Activated T-cell treated with anti-CD3 and anti-CD28 coated beads, Interleukin-2, amount 50 U/mL, for 4 hours (primary cell): ENCODE results near the gene TFB2M. TPM values are rescaled to one million over a fixed set of nuclear protein-coding genes. Genes with fewer than 3 reads are reported as not detected.
"Not testable (repeated sequence)": the region's sequence is repeated elsewhere in the genome, so short reads cannot be mapped to it uniquely, and the experiment has no call there.

Experiments used
- ATAC-seq, 2 donors: fragments of 200-7000 bp; cut with Tn5 transposase; one replicate each; pipeline ENCODE4 v1.10.0; 2021
- DNase-seq: peaks from one replicate; pipeline ENCODE4 v3.0.0-alpha.2; 2020
- H3K27me3 Mint-ChIP-seq: one replicate; pipeline ENCODE4 v1.8.0; 2021; ENCODE audit warnings: low read depth, mixed read lengths
- H3K36me3 Mint-ChIP-seq: one replicate; pipeline ENCODE4 v1.8.0; 2022; ENCODE audit warnings: mixed read lengths; ENCODE audit not compliant: insufficient read depth
- H3K4me1 Mint-ChIP-seq: one replicate; pipeline ENCODE4 v1.8.0; 2021; ENCODE audit warnings: low read depth, mixed read lengths
- H3K4me3 Mint-ChIP-seq: one replicate; pipeline ENCODE4 v1.8.0; 2021; ENCODE audit warnings: mild to moderate bottlenecking, moderate library complexity, mixed read lengths
- H3K9me3 Mint-ChIP-seq: one replicate; pipeline ENCODE4 v1.8.0; 2021; ENCODE audit warnings: mixed read lengths
- total RNA-seq, 3 donors: library from RNA; stranded (reverse); gene quantifications; one replicate each; pipeline ENCODE4 v1.2.1, GENCODE V29; 2021

The TFB2M gene
- 10 to 100 TPM; 41.7 to 45.8 (median 42.8) TPM for total RNA-seq

- Mint-ChIP-seq H3K9me3 (no peaks in the 10 kb centered on the region), H3K4me3 (peak within 1 kb of the TSS; percentile 99), H3K27me3 (no peaks in the 10 kb centered on the region), H3K36me3 (peaks cover 4% of the 10 kb centered on the region), H3K4me1 (peaks cover 50% of the 10 kb centered on the region)
- DNase-seq (peak; percentile 82), ATAC-seq (peak; percentile 85 to 91)
Measured at GRCh38 chr1:246566128-246566812, at the start of gene TFB2M, which contains the start of gene CNST. TFB2M (minus strand) TSS chr1:246566261; CDS start chr1:246566138, 123 bp downstream. CNST (plus strand) TSS chr1:246566456; CDS start chr1:246591563, 25,107 bp downstream.

- no peak overlapping the region for H3K4me3 Mint-ChIP-seq
- peaks cover 19% of the 10 kb centered on the region for H3K36me3 Mint-ChIP-seq
- no peaks in the 10 kb centered on the region for H3K27me3 Mint-ChIP-seq
- no peaks in the 10 kb centered on the region for H3K9me3 Mint-ChIP-seq
- DNase-seq (no peak), ATAC-seq (no peak)
- peaks cover 55% of the 10 kb centered on the region for H3K4me1 Mint-ChIP-seq
Measured at GRCh38 chr1:246613096-246613758, 47.2 kb upstream of the TFB2M start.

- Mint-ChIP-seq H3K27me3 (no peaks in the 10 kb centered on the region), H3K9me3 (no peaks in the 10 kb centered on the region), H3K4me1 (peaks cover 53% of the 10 kb centered on the region), H3K4me3 (no peak overlapping the region), H3K36me3 (peaks cover 14% of the 10 kb centered on the region)
- DNase-seq (no peak), ATAC-seq (no peak)
Measured at GRCh38 chr1:246609632-246610031, 43.6 kb upstream of the TFB2M start.

GRCh38 chr1:246608616-246609376 is 42.7 kb upstream of the TFB2M start:
- peak; percentile 19 for DNase-seq
- Mint-ChIP-seq H3K36me3 (peaks cover 12% of the 10 kb centered on the region), H3K4me1 (peaks cover 52% of the 10 kb centered on the region), H3K4me3 (no peak overlapping the region), H3K9me3 (no peaks in the 10 kb centered on the region), H3K27me3 (no peaks in the 10 kb centered on the region)
- peak; percentile 55 to 67 for ATAC-seq

GRCh38 chr1:246607462-246607861 is 41.4 kb upstream of the TFB2M start:
- Mint-ChIP-seq H3K4me3 (no peak overlapping the region), H3K27me3 (no peaks in the 10 kb centered on the region), H3K9me3 (no peaks in the 10 kb centered on the region), H3K36me3 (peaks cover 14% of the 10 kb centered on the region), H3K4me1 (peaks cover 55% of the 10 kb centered on the region)
- ATAC-seq (no peak), DNase-seq (no peak)

GRCh38 chr1:246605231-246605630 is 39.2 kb upstream of the TFB2M start:
- not testable (repeated sequence) for ATAC-seq, H3K9me3 Mint-ChIP-seq, H3K27me3 Mint-ChIP-seq, DNase-seq, H3K4me3 Mint-ChIP-seq
- H3K4me1 Mint-ChIP-seq = peaks cover 52% of the 10 kb centered on the region
- H3K36me3 Mint-ChIP-seq = peaks cover 17% of the 10 kb centered on the region

- H3K27me3 Mint-ChIP-seq = no peaks in the 10 kb centered on the region
- H3K9me3 Mint-ChIP-seq = no peaks in the 10 kb centered on the region
- no peak for DNase-seq
- peaks cover 53% of the 10 kb centered on the region for H3K4me1 Mint-ChIP-seq
- ATAC-seq = peak; percentile 75 to 79
- H3K4me3 Mint-ChIP-seq = no peak overlapping the region
- H3K36me3 Mint-ChIP-seq = peaks cover 19% of the 10 kb centered on the region
Measured at GRCh38 chr1:246602194-246602593, 36.1 kb upstream of the TFB2M start.

GRCh38 chr1:246600579-246600978 is 34.5 kb upstream of the TFB2M start:
- DNase-seq (no peak), ATAC-seq (no peak)
- H3K9me3 Mint-ChIP-seq = no peaks in the 10 kb centered on the region
- peaks cover 26% of the 10 kb centered on the region for H3K36me3 Mint-ChIP-seq
- H3K27me3 Mint-ChIP-seq = no peaks in the 10 kb centered on the region
- H3K4me3 Mint-ChIP-seq = no peak overlapping the region
- peaks cover 66% of the 10 kb centered on the region for H3K4me1 Mint-ChIP-seq

- DNase-seq (no peak), ATAC-seq (no peak)
- H3K9me3 Mint-ChIP-seq = no peaks in the 10 kb centered on the region
- peaks cover 30% of the 10 kb centered on the region for H3K36me3 Mint-ChIP-seq
- H3K27me3 Mint-ChIP-seq = no peaks in the 10 kb centered on the region
- H3K4me3 Mint-ChIP-seq = no peak overlapping the region
- peaks cover 73% of the 10 kb centered on the region for H3K4me1 Mint-ChIP-seq
Measured at GRCh38 chr1:246599315-246599714, 33.3 kb upstream of the TFB2M start.

GRCh38 chr1:246597971-246598370 is 31.9 kb upstream of the TFB2M start:
- Mint-ChIP-seq H3K4me1 (peaks cover 65% of the 10 kb centered on the region), H3K4me3 (no peak overlapping the region), H3K9me3 (no peaks in the 10 kb centered on the region), H3K36me3 (peaks cover 26% of the 10 kb centered on the region), H3K27me3 (no peaks in the 10 kb centered on the region)
- DNase-seq = no peak
- no peak for ATAC-seq

GRCh38 chr1:246597340-246597739 is 31.3 kb upstream of the TFB2M start:
- H3K27me3 Mint-ChIP-seq = no peaks in the 10 kb centered on the region
- H3K4me1 Mint-ChIP-seq = peaks cover 65% of the 10 kb centered on the region
- ATAC-seq = no peak
- no peak overlapping the region for H3K4me3 Mint-ChIP-seq
- no peak for DNase-seq
- peaks cover 29% of the 10 kb centered on the region for H3K36me3 Mint-ChIP-seq
- no peaks in the 10 kb centered on the region for H3K9me3 Mint-ChIP-seq

GRCh38 chr1:246595146-246595545 is 29.1 kb upstream of the TFB2M start:
- Mint-ChIP-seq H3K4me3 (no peak overlapping the region), H3K9me3 (peaks cover 3% of the 10 kb centered on the region), H3K36me3 (peaks cover 34% of the 10 kb centered on the region), H3K27me3 (no peaks in the 10 kb centered on the region), H3K4me1 (peaks cover 67% of the 10 kb centered on the region)
- no peak for ATAC-seq
- DNase-seq = no peak

GRCh38 chr1:246592695-246593094 is 26.6 kb upstream of the TFB2M start:
- ATAC-seq (no peak), DNase-seq (no peak)
- no peak overlapping the region for H3K4me3 Mint-ChIP-seq
- peaks cover 56% of the 10 kb centered on the region for H3K4me1 Mint-ChIP-seq
- H3K36me3 Mint-ChIP-seq = peaks cover 35% of the 10 kb centered on the region
- no peaks in the 10 kb centered on the region for H3K27me3 Mint-ChIP-seq
- peaks cover 6% of the 10 kb centered on the region for H3K9me3 Mint-ChIP-seq

- Mint-ChIP-seq H3K36me3 (peaks cover 33% of the 10 kb centered on the region), H3K27me3 (no peaks in the 10 kb centered on the region), H3K9me3 (peaks cover 6% of the 10 kb centered on the region), H3K4me3 (no peak overlapping the region), H3K4me1 (peaks cover 56% of the 10 kb centered on the region)
- ATAC-seq (no peak), DNase-seq (no peak)
Measured at GRCh38 chr1:246591958-246592357, 25.9 kb upstream of the TFB2M start.
